ENCODE data around the gene MFSD2B. TPM values are rescaled to one million over a fixed set of nuclear protein-coding genes. Genes with fewer than 3 reads are reported as not detected.

The MFSD2B gene
- total and polyA plus RNA-seq, 2 donors (not counting 3 experiments of a cell fraction or from before 2014, with no cell fraction given): 0.29 to 0.82 TPM

DNA sequence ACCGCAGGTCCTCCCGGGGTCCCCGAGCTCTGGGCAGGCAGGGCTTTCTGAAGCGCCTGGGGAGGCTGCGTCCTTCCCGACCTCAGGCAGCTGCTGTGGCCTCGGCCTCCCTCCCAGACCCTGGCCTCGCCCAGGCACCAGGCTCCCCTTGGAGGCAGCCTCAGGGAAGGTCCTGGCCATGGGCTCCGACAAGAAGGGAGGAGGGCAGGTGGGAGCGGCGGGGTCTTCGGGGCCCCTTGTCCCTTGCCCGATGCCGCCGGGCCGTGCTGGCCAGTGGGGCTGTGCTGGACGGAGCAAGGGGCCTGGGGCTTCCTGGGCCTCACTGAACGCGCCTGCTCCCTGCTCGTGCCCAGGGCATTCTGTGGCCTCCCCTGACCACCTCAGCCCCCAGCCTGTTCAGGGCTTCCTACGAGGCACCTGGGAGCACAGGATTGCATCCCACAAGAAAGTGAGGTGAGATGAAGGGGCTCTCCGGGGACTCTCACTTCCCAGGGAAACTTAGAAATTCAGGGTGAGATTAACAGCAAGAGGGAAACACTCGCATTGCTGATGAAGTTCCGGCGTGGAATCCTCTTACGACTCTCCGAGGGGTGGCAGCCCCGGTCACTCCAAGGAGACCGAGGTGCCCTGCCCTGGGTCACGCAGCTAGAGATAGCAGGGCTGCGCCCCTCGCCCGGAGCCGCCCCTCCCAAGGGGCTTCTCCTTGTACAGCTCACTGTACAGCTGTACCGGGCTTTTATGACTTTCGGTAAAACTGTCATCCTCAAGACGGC lies 778 bp downstream of the MFSD2B start:
- Histone ChIP-seq H4K20me1 (replicated peaks; ENCODE audit: control insufficient read depth, extremely low read depth, insufficient read depth, low read length) (no peaks in the 10 kb centered on the region), H2AFZ (ENCODE audit: low read depth, low read length) (peak overlapping the region; percentile 88), H3K36me3 (ENCODE audit: control insufficient read depth in 2 of 2, extremely low read depth in 1 of 2, insufficient read depth in 2 of 2, low read length in 2 of 2) (no peaks in the 10 kb centered on the region), H3K79me2 (ENCODE audit: control insufficient read depth, insufficient read depth, low read length) (no peaks in the 10 kb centered on the region), H3K9me1 (replicated peaks; ENCODE audit: control insufficient read depth, extremely low read depth, insufficient read depth, low read length) (no peaks in the 10 kb centered on the region), H3K9ac (replicated peaks; ENCODE audit: extremely low read depth, insufficient read depth, low read length) (peak overlapping the region; percentile 56), H3K27ac (ENCODE audit: insufficient read depth, low read depth, low read length) (no peak overlapping the region), H3K4me1 (ENCODE audit: control insufficient read depth, extremely low read depth, insufficient read depth, low read length) (peaks cover 16% of the 10 kb centered on the region), H3K4me2 (ENCODE audit: insufficient read depth, low read length) (peak overlapping the region; percentile 68), H3K4me3 (replicated peaks in 1 of 3; ENCODE audit: insufficient read depth in 1 of 3, low read depth in 1 of 3, low read length in 3 of 3) (peak overlapping the region in 2 of 3 experiments; percentile 40 to 50), H3K27me3 (ENCODE audit: control insufficient read depth in 2 of 2, insufficient read depth in 2 of 2, low read length in 2 of 2) (no peaks in the 10 kb centered on the region), H3K9me3 (replicated peaks; ENCODE audit: control insufficient read depth, insufficient read depth, low read length) (no peaks in the 10 kb centered on the region)
- DNase-seq (ENCODE audit: low read depth, low spot score): no peak
- ChIA-PET CTCF (interaction anchor here (0.6 to 1.4 kb wide), 6 partner anchors 13 to 186 kb away, joined by 3 to 6 read pairs (median 3); partner anchors contain the start of genes ATAD2B and WDCP), POLR2A (interaction anchor here (0.6 kb wide), 1 partner anchor 32 kb away, joined by 3 read pairs; no protein-coding TSS in a partner anchor)
- no TSS peak for BruUV-seq (replicated peaks)
- intact Hi-C loops (cut with micrococcal nuclease): no loop called here
- TF ChIP-seq MAX (IDR thresholded peaks at IDR 0.05; ENCODE audit: insufficient read depth, insufficient read length): no peak
- TF ChIP-seq POLR2AphosphoS5 (IDR thresholded peaks at IDR 0.05; ENCODE audit: insufficient read depth, low read depth, low read length): no peak
- TF ChIP-seq FOS (IDR thresholded peaks at IDR 0.05; ENCODE audit: borderline replicate concordance, insufficient read depth, low read length): no peak
- no peak for TF ChIP-seq EZH2 (IDR thresholded peaks at IDR 0.05; ENCODE audit: borderline replicate concordance, low read depth, low read length, severe bottlenecking)
- TF ChIP-seq MYC (IDR thresholded peaks at IDR 0.05; ENCODE audit: low read depth, low read length): no peak
- no peak for TF ChIP-seq POLR2A (IDR thresholded peaks at IDR 0.05; ENCODE audit: low read depth, low read length)
- no peak for TF ChIP-seq CTCF (IDR thresholded peaks at IDR 0.05; ENCODE audit: extremely low read depth in 1 of 2, insufficient read depth in 1 of 2, low read depth in 1 of 2, low read length in 2 of 2)
- no peak for TF ChIP-seq JUN (IDR thresholded peaks at IDR 0.05; ENCODE audit: borderline replicate concordance, insufficient read depth, insufficient read length, low read depth)
- no peak for TF ChIP-seq GATA2 (IDR thresholded peaks at IDR 0.05; ENCODE audit: insufficient read depth, insufficient read length, low read depth, low read length)
- no peak for FAIRE-seq
- dilution Hi-C loops (cut with MboI; ENCODE audit: extremely low pct_ligation_motif_present, low sequenced_read_pairs): no loop called here
